RWPE1 (cell line): ENCODE results near the gene NOS1AP.

ENCODE experiments used
- CTCF ChIA-PET: fragments of 350-600 bp; sonication (Branson Sonifier 250); formaldehyde crosslinking; extraction: SDS; loops from one replicate; lab custom pipeline; 2021; lab: Yijun Ruan, JAX
- POLR2A ChIA-PET: fragments of 400-600 bp; formaldehyde crosslinking; extraction: SDS; loops from one replicate; lab custom pipeline; 2020; ENCODE audit warnings: antibody characterized with exemption; ENCODE audit not compliant: low non-redundant PET; lab: Yijun Ruan, JAX
- DNase-seq: peaks from one replicate; pipeline ENCODE4 v3.0.0; 2012; ENCODE audit warnings: low spot score
- H3K27ac ChIP-seq: fragments of 450-650 bp; 2 replicates; pipeline ENCODE4 v1.5.1; 2017
- TF ChIP-seq, protein P1 (sequence below): fragments of 450-650 bp; conservative IDR thresholded peaks from 2 replicates; pipeline ENCODE4 v1.5.1; 2017; ENCODE audit warnings: low read depth, mild to moderate bottlenecking

NOS1AP gene

DNA sequence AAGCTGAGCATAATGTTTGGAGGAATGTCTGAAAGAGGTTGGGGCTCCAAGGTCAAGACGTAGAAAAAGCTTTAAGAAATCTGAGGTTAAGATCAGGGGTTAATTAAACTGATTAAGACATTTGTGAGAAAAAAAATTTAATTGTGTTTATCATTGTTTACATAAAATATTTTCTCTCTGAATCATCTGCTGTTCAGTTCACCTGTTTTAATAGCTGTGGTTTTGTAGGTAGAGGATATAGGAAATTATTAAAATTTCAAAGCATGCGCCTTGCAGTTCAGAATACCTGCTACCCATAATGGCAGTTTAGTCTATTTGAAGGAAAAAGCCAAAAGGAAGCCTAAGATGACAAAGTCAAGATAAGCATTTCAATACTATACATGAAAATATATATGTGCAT lies 154.0 kb downstream of the NOS1AP start:
- POLR2A ChIA-PET, result interaction anchor here (0.6 kb wide), 1 partner anchor 9 kb away, joined by 5 read pairs; no protein-coding TSS in a partner anchor
- TF ChIP-seq, protein P1, sequence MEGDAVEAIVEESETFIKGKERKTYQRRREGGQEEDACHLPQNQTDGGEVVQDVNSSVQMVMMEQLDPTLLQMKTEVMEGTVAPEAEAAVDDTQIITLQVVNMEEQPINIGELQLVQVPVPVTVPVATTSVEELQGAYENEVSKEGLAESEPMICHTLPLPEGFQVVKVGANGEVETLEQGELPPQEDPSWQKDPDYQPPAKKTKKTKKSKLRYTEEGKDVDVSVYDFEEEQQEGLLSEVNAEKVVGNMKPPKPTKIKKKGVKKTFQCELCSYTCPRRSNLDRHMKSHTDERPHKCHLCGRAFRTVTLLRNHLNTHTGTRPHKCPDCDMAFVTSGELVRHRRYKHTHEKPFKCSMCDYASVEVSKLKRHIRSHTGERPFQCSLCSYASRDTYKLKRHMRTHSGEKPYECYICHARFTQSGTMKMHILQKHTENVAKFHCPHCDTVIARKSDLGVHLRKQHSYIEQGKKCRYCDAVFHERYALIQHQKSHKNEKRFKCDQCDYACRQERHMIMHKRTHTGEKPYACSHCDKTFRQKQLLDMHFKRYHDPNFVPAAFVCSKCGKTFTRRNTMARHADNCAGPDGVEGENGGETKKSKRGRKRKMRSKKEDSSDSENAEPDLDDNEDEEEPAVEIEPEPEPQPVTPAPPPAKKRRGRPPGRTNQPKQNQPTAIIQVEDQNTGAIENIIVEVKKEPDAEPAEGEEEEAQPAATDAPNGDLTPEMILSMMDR, result no peak
- CTCF ChIA-PET, result interaction anchor here (0.6 to 0.8 kb wide), 3 partner anchors 186 to 439 kb away, joined by 3 to 5 read pairs (median 4); no protein-coding TSS in a partner anchor

DNA sequence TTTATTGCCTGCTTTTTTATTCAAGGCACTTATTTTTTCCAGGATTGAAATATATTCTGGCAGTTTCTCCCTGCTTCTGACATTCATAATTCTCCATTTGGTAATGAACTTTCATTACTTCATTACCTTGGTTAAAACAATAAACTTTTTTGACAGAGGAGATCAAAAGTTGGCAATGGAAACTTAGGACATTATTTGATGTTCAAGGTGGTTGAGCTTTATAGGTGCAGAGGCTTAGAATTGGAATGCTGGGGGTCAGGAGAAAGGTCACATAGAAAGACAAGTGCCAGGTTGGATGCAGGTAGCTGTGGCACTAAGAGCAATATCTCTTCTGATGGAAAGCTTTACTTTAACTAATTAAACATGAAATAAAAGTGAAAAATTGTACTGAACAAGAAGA lies 154.8 kb downstream of the NOS1AP start:
- H3K27ac ChIP-seq, result no peak overlapping the region
- POLR2A ChIA-PET, result no interaction called here
- CTCF ChIA-PET, result interaction anchor here (1.1 kb wide), 1 partner anchor 455 kb away, joined by 4 read pairs; no protein-coding TSS in a partner anchor
- DNase-seq, result no peak
- TF ChIP-seq, protein P1, result no peak

More for the DNA sequence above, 154.0 kb downstream of the NOS1AP start:
- H3K27ac ChIP-seq, result no peak overlapping the region
- DNase-seq, result no peak

DNA sequence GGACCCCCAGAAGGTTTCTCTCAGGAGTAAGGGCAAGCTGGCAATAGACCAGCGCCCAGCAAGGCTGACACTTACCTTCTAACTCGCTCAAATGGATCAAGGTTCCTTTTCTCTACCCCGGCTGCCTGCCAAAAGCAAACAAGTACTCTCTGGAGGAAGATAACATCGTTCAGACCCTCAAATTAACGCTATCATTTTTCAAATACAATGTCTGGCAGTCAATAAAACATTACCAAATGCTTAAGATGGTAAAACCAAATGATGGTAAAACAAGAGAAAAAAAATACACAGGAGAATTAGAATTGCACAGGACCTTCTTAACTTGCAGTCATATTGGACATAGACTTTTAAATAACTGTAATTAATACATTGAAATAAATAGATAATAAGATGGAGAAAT lies 159.1 kb downstream of the NOS1AP start:
- no peak overlapping the region for H3K27ac ChIP-seq
- POLR2A ChIA-PET, result no interaction called here
- TF ChIP-seq, protein P1, result no peak
- no peak for DNase-seq
- CTCF ChIA-PET, result no interaction called here

DNA sequence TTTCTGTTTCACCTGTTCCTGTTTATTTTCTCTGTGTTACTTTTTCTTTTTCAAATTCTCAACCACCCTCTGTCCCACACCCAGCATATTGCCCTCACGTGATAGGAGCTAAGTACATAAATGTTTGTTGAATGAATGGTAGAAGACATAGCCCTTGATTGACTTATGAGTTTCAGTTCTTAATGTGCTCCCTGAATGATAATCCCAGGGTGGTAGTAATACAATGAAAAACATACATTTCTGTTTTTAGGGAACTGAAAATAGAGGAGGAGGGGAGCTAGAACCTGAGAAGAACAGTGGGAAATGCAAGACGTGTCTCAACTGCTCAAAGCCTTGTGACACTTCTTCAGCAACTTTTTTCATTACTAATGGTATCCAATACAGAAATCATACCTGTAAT lies 160.1 kb downstream of the NOS1AP start:
- H3K27ac ChIP-seq, result no peak overlapping the region
- no peak for DNase-seq
- ChIA-PET CTCF (no interaction called here), POLR2A (no interaction called here)
- TF ChIP-seq, protein P1, result no peak

DNA sequence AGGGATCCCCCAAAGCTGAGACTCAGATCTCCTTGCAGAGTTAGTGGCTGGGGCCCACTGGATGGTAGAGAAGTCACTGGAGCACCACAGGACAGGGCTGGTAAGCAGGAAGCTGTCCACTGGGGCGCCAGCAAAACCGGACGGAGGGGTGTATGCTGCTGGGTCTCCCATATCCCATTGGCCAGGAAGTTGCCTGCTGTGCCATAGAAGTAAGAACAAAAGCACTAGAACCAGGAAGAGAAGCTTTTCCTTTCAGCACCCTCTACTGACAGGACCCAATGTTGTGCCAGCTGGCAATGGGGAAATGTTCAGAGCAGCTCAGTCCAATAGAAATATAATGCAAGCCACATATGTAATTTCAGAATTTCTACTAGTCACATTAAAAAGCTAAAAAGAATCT lies 160.6 kb downstream of the NOS1AP start:
- TF ChIP-seq, protein P1, result no peak
- no peak for DNase-seq
- ChIA-PET CTCF (no interaction called here), POLR2A (no interaction called here)
- H3K27ac ChIP-seq, result no peak overlapping the region

DNA sequence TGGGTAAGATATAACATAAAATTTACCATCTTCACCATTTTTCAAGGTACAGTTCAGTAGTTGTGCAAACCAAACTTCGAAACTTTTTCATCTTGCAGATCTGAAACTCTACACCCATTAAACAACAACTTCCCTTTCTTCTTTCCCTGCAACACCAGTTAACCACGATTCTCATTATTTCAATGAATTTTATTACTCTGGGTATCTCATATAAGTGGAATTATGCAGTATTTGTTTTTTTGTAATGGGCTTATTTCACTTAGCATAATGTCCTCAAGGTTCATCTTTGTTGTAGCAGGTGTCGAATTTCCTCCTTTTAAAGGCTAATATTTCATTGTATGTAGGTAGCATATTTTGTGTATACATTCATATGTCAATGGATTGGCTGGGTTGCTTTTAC lies 161.0 kb downstream of the NOS1AP start:
- no peak overlapping the region for H3K27ac ChIP-seq
- DNase-seq, result no peak
- TF ChIP-seq, protein P1, result no peak
- ChIA-PET POLR2A (no interaction called here), CTCF (interaction anchor here (0.6 kb wide), 1 partner anchor 500 kb away, joined by 8 read pairs; no protein-coding TSS in a partner anchor)
